Right renal cortex interstitium (tissue), 3 donors: ENCODE measurements around the gene OBI1. TPM values are rescaled to one million over a fixed set of nuclear protein-coding genes. Genes with fewer than 3 reads are reported as not detected.

ENCODE experiments used
- DNase-seq, 3 donors: peaks; one replicate each; pipeline ENCODE4 v3.0.0-alpha.2; 2013; ENCODE audit warnings: low read depth in 3 of 3, low spot score in 2 of 3
- polyA plus RNA-seq, 3 donors: library from polyadenylated mRNA; unstranded; fragments of 120-200 nt; gene quantifications; one replicate each; pipeline ENCODE4 v1.2.1, GENCODE V29; 2013; ENCODE audit not compliant: insufficient read length in 3 of 3

OBI1 gene
- polyA plus RNA-seq, 3 donors: 24.9 to 27.2 (median 27.1) TPM

GRCh38 chr13:78593129-78593528 lies 65.8 kb downstream of the OBI1 start:
- DNase-seq: no peak

DNA sequence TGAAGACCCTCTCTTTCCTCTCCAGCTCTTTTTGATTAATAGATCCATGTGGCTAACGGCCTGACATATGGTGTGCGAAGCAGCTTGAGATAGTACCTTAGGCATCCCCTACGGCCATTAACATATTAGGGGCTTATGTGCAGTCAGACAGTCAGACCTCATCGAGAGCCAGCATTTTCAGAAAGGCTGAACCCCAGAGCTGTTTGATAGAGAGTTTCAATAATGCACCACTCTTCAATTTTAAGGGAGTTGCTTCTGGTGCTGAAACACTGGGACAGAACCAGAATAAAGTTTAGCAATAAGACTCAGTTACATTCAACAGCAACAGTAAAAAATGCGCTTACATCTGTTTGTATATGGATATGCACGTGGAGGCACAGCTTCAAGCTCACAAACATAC lies 66.4 kb downstream of the OBI1 start:
- no peak for DNase-seq

DNA sequence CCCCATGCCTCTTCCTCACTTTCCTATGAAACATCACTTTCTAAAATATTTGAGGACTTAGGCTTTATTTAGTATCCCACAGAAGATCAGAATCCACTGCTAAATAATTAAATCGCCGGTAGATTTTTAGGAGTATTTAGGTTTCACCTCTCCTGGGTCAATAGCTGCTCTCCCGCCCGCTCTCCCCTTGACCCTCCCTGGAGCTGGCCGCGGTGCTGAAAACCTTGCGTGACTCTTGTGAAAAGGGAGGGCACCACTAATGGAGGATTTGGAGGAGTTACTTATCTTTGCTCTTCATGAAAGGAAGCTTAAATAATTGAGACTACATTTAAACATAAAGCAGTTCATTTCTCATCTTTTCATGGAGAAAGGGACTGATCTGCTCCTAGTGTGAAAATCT lies 69.7 kb downstream of the OBI1 start:
- peak in 1 of 3 donors; percentile 72 for DNase-seq

GRCh38 chr13:78587395-78587794 lies 71.6 kb downstream of the OBI1 start:
- DNase-seq: no peak

- no peak for DNase-seq
These were observed 72.2 kb downstream of the OBI1 start for GRCh38 chr13:78586706-78587105.

GRCh38 chr13:78576261-78576660 lies 82.7 kb downstream of the OBI1 start:
- no peak for DNase-seq

- DNase-seq: no peak
These were observed 86.5 kb downstream of the OBI1 start for GRCh38 chr13:78572459-78572858.

DNA sequence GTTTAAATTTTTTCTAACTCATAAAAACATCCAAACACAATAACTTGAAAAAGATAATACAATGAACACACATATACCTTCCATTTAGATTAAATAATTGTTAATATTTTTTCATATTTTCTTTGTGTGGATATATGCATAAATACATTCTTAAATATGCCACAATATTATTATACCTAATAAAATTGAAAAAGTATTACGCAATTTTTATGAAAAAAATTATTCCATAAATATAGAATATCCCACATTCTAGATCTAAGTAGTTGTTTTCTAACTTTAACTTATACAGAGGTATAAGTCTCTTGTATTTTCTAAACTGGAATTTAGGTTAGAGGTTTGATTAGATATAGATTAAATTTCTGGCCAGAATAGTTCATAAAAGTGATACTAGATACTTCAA lies 89.9 kb downstream of the OBI1 start:
- DNase-seq: no peak

GRCh38 chr13:78566631-78567030 lies 92.3 kb downstream of the OBI1 start:
- no peak for DNase-seq

Other genes starting within 250 kb of the OBI1 start
- gene POU4F1, start 55.6 kb downstream of the OBI1 start, polyA plus RNA-seq: under 1 TPM; 0.03 to 0.07 (median 0.03) TPM